ENCODE results near the gene NOCT.

- TF ChIP-seq CTCF (IDR thresholded peaks at IDR 0.05) (no peak), POLR2A (IDR thresholded peaks at IDR 0.05) (no peak)
Observed at GRCh38 chr4:139084804-139085093, 69.2 kb downstream of the NOCT start.

Data from vagina (tissue), 2 donors.